Ectodermal cell (in vitro differentiated cells): ENCODE results near the gene PRSS35.
A peak's percentile ranks its signal among the peaks of the same experiment; 100 is the strongest.
"Not testable (repeated sequence)": the region's sequence is repeated elsewhere in the genome, so short reads cannot be mapped to it uniquely, and the experiment has no call there.

Experiments
- H3K27ac ChIP-seq: 2 replicates; pipeline ENCODE4 v1.7.0; 2013; ENCODE audit warnings: mild to moderate bottlenecking, low read depth, low read length; ENCODE audit not compliant: insufficient read depth, poor library complexity, severe bottlenecking
- H3K27me3 ChIP-seq: 2 replicates; pipeline ENCODE4 v1.7.0; 2013; ENCODE audit warnings: mild to moderate bottlenecking, low read length; ENCODE audit not compliant: insufficient read depth, control insufficient read depth, poor library complexity, severe bottlenecking
- H3K36me3 ChIP-seq: one replicate; pipeline ENCODE4 v1.7.0; 2013; ENCODE audit warnings: low read length; ENCODE audit not compliant: control insufficient read depth, insufficient read depth
- H3K4me1 ChIP-seq: one replicate; pipeline ENCODE4 v1.7.0; 2013; ENCODE audit warnings: low read length; ENCODE audit not compliant: control insufficient read depth, insufficient read depth
- H3K4me3 ChIP-seq: 2 replicates; pipeline ENCODE4 v1.7.0; 2013; ENCODE audit warnings: low read depth, low read length, control low read depth; ENCODE audit not compliant: insufficient read depth
- H3K9me3 ChIP-seq: 2 replicates; pipeline ENCODE4 v1.7.0; 2013; ENCODE audit warnings: mild to moderate bottlenecking, low read length, moderate library complexity; ENCODE audit not compliant: control insufficient read depth
- WGBS, 2 experiments: methylation state at CpG; one replicate each; pipeline ENCODE4 v1.1.7; 2013; ENCODE audit warnings: missing lambda C conversion rate in 2 of 2; 5-methylcytosine and 5-hydroxymethylcytosine counted together

The PRSS35 gene

DNA sequence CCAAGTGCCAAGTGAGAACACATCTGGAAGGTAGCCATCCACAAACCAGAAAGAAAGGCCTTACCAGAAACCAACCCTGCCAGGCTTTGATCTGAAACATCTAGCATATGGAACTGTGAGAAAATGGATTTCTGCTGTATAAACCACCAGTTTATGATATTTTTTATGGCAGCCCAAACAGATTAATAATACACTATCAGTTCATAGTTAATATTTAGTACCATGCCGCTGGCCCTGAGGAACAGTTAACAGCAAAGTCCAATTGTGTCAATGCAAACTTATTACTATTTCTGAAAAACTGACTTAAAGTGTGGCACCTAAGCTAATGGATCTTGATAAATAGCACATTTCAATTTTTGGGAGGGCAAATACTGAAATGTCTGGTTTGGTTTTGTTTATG is 35.4 kb upstream of the PRSS35 start:
- Histone ChIP-seq H3K9me3 (no peaks in the 10 kb centered on the region), H3K27ac (no peak overlapping the region), H3K4me1 (no peaks in the 10 kb centered on the region), H3K36me3 (no peaks in the 10 kb centered on the region), H3K27me3 (no peaks in the 10 kb centered on the region), H3K4me3 (no peak overlapping the region)
- WGBS, 2 experiments = 100% methylated on average over 1 of the region's 1 CpG

- H3K4me1 ChIP-seq = no peaks in the 10 kb centered on the region
- H3K27ac ChIP-seq = no peak overlapping the region
- no peaks in the 10 kb centered on the region for H3K36me3 ChIP-seq
- H3K9me3 ChIP-seq = no peaks in the 10 kb centered on the region
- no peaks in the 10 kb centered on the region for H3K27me3 ChIP-seq
- H3K4me3 ChIP-seq = no peak overlapping the region
- 89 to 93% methylated on average over 1 of the region's 1 CpG for WGBS, 2 experiments
Observed at GRCh38 chr6:83479389-83479788, 32.9 kb upstream of the PRSS35 start.

GRCh38 chr6:83480470-83480869 is 31.9 kb upstream of the PRSS35 start:
- Histone ChIP-seq H3K27ac (no peak overlapping the region), H3K36me3 (no peaks in the 10 kb centered on the region), H3K4me1 (no peaks in the 10 kb centered on the region), H3K4me3 (no peak overlapping the region), H3K9me3 (no peaks in the 10 kb centered on the region), H3K27me3 (no peaks in the 10 kb centered on the region)
- 85 to 100% methylated on average over 1 of the region's 1 CpG for WGBS, 2 experiments

GRCh38 chr6:83481938-83482337 is 30.4 kb upstream of the PRSS35 start:
- not testable (repeated sequence) for H3K4me3 ChIP-seq, H3K9me3 ChIP-seq, H3K27me3 ChIP-seq, H3K27ac ChIP-seq, H3K36me3 ChIP-seq, H3K4me1 ChIP-seq
- no CpG with 5 or more reads among the region's 1 CpG for WGBS, 2 experiments

GRCh38 chr6:83488448-83488847 is 23.9 kb upstream of the PRSS35 start:
- Histone ChIP-seq H3K9me3 (no peaks in the 10 kb centered on the region), H3K27me3 (no peaks in the 10 kb centered on the region), H3K4me1 (no peaks in the 10 kb centered on the region), H3K27ac (no peak overlapping the region), H3K4me3 (no peak overlapping the region), H3K36me3 (no peaks in the 10 kb centered on the region)
- WGBS, 2 experiments = 86 to 88% methylated on average over 1 to 2 of the region's 2 CpGs

- Histone ChIP-seq H3K4me1 (no peaks in the 10 kb centered on the region), H3K9me3 (no peaks in the 10 kb centered on the region)
- 94 to 96% methylated on average over 3 to 4 of the region's 4 CpGs for WGBS, 2 experiments
Observed at GRCh38 chr6:83488861-83489260, 23.5 kb upstream of the PRSS35 start.

DNA sequence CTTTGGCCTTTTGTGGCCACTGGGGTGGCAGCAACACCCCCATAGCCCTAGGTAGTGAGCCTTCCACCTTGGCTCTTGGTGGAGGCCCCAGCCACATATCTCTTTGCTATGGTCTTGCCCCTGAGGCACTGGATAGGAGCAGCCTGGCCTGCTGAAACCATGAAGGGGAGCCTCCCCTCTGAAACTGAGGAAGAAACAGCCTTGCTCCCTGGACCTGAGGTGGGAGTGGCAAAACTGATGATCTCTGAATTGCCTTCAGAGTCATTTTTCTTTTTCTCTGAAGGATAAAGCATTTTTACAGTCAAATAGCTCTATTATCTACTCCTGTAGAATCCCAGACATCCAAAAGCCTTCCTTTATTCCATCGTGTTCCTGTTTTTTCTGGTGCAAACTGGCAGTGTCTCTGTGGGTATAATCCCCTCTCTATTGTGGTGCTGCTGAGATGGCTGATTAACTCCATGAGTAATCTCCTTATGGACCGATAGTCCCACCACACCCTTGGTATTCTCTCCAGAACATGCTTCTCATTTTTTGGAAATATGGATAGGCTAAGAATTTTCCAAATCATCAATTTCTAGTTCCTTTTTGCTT is 22.0 kb upstream of the PRSS35 start:
- no peaks in the 10 kb centered on the region for H3K27me3 ChIP-seq
- no peaks in the 10 kb centered on the region for H3K4me1 ChIP-seq
- no peak overlapping the region for H3K4me3 ChIP-seq
- 27 to 45% methylated on average over 2 of the region's 2 CpGs for WGBS, 2 experiments
- H3K27ac ChIP-seq = peak overlapping the region; percentile 80
- no peaks in the 10 kb centered on the region for H3K9me3 ChIP-seq
- H3K36me3 ChIP-seq = no peaks in the 10 kb centered on the region

More at GRCh38 chr6:83488861-83489260, 23.5 kb upstream of the PRSS35 start:
- no peaks in the 10 kb centered on the region for H3K36me3 ChIP-seq
- H3K4me3 ChIP-seq = no peak overlapping the region
- no peaks in the 10 kb centered on the region for H3K27me3 ChIP-seq
- H3K27ac ChIP-seq = no peak overlapping the region

GRCh38 chr6:83505356-83505755 is 7.0 kb upstream of the PRSS35 start:
- H3K36me3 ChIP-seq = no peaks in the 10 kb centered on the region
- WGBS, 2 experiments = 72 to 81% methylated on average over 4 of the region's 4 CpGs
- H3K4me3 ChIP-seq = no peak overlapping the region
- no peak overlapping the region for H3K27ac ChIP-seq
- no peaks in the 10 kb centered on the region for H3K9me3 ChIP-seq
- no peaks in the 10 kb centered on the region for H3K4me1 ChIP-seq
- H3K27me3 ChIP-seq = no peaks in the 10 kb centered on the region

- Histone ChIP-seq H3K36me3 (no peaks in the 10 kb centered on the region), H3K4me1 (peaks cover 8% of the 10 kb centered on the region), H3K27me3 (peaks cover 7% of the 10 kb centered on the region), H3K27ac (no peak overlapping the region), H3K9me3 (no peaks in the 10 kb centered on the region), H3K4me3 (no peak overlapping the region)
- 88 to 95% methylated on average over 1 of the region's 1 CpG for WGBS, 2 experiments
Observed at GRCh38 chr6:83509441-83509840, 2.9 kb upstream of the PRSS35 start.

- peaks cover 8% of the 10 kb centered on the region for H3K4me1 ChIP-seq
- WGBS, 2 experiments = 86 to 95% methylated on average over 3 of the region's 3 CpGs
- no peaks in the 10 kb centered on the region for H3K36me3 ChIP-seq
- H3K9me3 ChIP-seq = no peaks in the 10 kb centered on the region
- no peak overlapping the region for H3K4me3 ChIP-seq
- H3K27me3 ChIP-seq = peaks cover 7% of the 10 kb centered on the region
- H3K27ac ChIP-seq = no peak overlapping the region
Observed at GRCh38 chr6:83510791-83511190, 1.5 kb upstream of the PRSS35 start.

GRCh38 chr6:83511266-83511665 is 1.1 kb upstream of the PRSS35 start:
- Histone ChIP-seq H3K4me1 (peaks cover 8% of the 10 kb centered on the region), H3K4me3 (no peak overlapping the region), H3K27ac (no peak overlapping the region), H3K9me3 (no peaks in the 10 kb centered on the region), H3K27me3 (peaks cover 7% of the 10 kb centered on the region), H3K36me3 (no peaks in the 10 kb centered on the region)
- 95 to 96% methylated on average over 8 of the region's 8 CpGs for WGBS, 2 experiments
